ENCODE results near the gene RAB11FIP3. TPM values are rescaled to one million over a fixed set of nuclear protein-coding genes. Genes with fewer than 3 reads are reported as not detected.

Gene RAB11FIP3
- total and polyA plus RNA-seq, 9 of the 15 experiments (the other 6 are each of a cell fraction or from before 2014, with no cell fraction given): 0.46 to 13.1 (median 4.3) TPM

GRCh38 chr16:398561-399339, 26.7 kb upstream of the RAB11FIP3 start (continued):
- TF ChIP-seq ETV5 (CRISPR knock-in tag; IDR thresholded peaks at IDR 0.05; ENCODE audit: low read depth) (no peak), ZNF655 (CRISPR knock-in tag; IDR thresholded peaks at IDR 0.05) (no peak), YY1 (IDR thresholded peaks at IDR 0.05; ENCODE audit: borderline replicate concordance in 1 of 3, control insufficient read depth in 1 of 3, extremely low read depth in 1 of 3, insufficient read depth in 3 of 3, insufficient read length in 1 of 3, insufficient replicate concordance in 2 of 3, low read depth in 1 of 3, low read length in 2 of 3) (peak in 1 of 3 experiments; percentile 13), WHSC1 (IDR thresholded peaks at IDR 0.05; ENCODE audit: low read length) (no peak), SLC30A9 (CRISPR knock-in tag; IDR thresholded peaks at IDR 0.05) (no peak), ZNF24 (IDR thresholded peaks at IDR 0.05) (no peak), PHB (CRISPR knock-in tag; IDR thresholded peaks at IDR 0.05) (no peak), ZNF253 (CRISPR knock-in tag; conservative IDR thresholded peaks at IDR 0.05) (no peak), HNRNPK (IDR thresholded peaks at IDR 0.05; ENCODE audit: low read depth, low read length, poor library complexity, severe bottlenecking) (no peak), ZNF79 (CRISPR knock-in tag; IDR thresholded peaks at IDR 0.05; ENCODE audit: low read depth) (no peak), CBFA2T3 (IDR thresholded peaks at IDR 0.05) (no peak), FOS (IDR thresholded peaks at IDR 0.05; ENCODE audit: extremely low read depth, insufficient read length) (no peak), PHB2 (IDR thresholded peaks at IDR 0.05; ENCODE audit: low read depth) (no peak), ESRRA (IDR thresholded peaks at IDR 0.05; ENCODE audit: borderline replicate concordance, low read depth) (no peak), TCF3 (CRISPR knock-in tag; IDR thresholded peaks at IDR 0.05) (no peak)
- TF ChIP-seq, protein P1, sequence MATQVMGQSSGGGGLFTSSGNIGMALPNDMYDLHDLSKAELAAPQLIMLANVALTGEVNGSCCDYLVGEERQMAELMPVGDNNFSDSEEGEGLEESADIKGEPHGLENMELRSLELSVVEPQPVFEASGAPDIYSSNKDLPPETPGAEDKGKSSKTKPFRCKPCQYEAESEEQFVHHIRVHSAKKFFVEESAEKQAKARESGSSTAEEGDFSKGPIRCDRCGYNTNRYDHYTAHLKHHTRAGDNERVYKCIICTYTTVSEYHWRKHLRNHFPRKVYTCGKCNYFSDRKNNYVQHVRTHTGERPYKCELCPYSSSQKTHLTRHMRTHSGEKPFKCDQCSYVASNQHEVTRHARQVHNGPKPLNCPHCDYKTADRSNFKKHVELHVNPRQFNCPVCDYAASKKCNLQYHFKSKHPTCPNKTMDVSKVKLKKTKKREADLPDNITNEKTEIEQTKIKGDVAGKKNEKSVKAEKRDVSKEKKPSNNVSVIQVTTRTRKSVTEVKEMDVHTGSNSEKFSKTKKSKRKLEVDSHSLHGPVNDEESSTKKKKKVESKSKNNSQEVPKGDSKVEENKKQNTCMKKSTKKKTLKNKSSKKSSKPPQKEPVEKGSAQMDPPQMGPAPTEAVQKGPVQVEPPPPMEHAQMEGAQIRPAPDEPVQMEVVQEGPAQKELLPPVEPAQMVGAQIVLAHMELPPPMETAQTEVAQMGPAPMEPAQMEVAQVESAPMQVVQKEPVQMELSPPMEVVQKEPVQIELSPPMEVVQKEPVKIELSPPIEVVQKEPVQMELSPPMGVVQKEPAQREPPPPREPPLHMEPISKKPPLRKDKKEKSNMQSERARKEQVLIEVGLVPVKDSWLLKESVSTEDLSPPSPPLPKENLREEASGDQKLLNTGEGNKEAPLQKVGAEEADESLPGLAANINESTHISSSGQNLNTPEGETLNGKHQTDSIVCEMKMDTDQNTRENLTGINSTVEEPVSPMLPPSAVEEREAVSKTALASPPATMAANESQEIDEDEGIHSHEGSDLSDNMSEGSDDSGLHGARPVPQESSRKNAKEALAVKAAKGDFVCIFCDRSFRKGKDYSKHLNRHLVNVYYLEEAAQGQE (IDR thresholded peaks at IDR 0.05; ENCODE audit: borderline replicate concordance): no peak
- TF ChIP-seq, protein P1 (CRISPR knock-in tag; IDR thresholded peaks at IDR 0.05; ENCODE audit: low read depth): no peak
- TF ChIP-seq, protein P2, sequence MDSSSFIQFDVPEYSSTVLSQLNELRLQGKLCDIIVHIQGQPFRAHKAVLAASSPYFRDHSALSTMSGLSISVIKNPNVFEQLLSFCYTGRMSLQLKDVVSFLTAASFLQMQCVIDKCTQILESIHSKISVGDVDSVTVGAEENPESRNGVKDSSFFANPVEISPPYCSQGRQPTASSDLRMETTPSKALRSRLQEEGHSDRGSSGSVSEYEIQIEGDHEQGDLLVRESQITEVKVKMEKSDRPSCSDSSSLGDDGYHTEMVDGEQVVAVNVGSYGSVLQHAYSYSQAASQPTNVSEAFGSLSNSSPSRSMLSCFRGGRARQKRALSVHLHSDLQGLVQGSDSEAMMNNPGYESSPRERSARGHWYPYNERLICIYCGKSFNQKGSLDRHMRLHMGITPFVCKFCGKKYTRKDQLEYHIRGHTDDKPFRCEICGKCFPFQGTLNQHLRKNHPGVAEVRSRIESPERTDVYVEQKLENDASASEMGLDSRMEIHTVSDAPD (CRISPR knock-in tag; IDR thresholded peaks at IDR 0.05): no peak

All from K562 (cell line).